ENCODE data around the gene GLCCI1.

DNA sequence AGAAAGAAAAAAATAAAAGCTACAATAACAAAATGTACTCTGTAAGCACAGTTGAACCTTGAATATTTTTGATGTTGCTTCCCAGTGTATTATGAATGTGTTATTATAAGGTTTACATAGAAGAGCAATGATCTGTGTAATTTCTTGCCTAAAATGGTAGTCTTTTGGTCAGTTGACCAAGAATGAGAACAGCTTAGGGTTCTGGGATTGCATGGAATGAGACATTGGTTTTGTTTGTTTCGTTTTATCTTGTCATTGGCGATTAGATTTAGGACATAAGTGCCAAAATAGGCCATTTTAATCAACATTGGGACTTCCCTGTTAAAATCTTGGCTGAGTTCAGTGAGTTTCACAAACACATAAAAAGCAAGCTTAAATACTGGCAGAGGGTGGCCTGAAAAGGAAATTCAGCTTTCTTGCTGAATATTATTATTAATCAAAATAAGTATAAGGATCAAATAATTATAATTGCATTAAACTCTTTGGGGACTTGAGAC, 49.1 kb upstream of the GLCCI1 start:
- TF ChIP-seq, protein P1, sequence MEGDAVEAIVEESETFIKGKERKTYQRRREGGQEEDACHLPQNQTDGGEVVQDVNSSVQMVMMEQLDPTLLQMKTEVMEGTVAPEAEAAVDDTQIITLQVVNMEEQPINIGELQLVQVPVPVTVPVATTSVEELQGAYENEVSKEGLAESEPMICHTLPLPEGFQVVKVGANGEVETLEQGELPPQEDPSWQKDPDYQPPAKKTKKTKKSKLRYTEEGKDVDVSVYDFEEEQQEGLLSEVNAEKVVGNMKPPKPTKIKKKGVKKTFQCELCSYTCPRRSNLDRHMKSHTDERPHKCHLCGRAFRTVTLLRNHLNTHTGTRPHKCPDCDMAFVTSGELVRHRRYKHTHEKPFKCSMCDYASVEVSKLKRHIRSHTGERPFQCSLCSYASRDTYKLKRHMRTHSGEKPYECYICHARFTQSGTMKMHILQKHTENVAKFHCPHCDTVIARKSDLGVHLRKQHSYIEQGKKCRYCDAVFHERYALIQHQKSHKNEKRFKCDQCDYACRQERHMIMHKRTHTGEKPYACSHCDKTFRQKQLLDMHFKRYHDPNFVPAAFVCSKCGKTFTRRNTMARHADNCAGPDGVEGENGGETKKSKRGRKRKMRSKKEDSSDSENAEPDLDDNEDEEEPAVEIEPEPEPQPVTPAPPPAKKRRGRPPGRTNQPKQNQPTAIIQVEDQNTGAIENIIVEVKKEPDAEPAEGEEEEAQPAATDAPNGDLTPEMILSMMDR (IDR thresholded peaks at IDR 0.05) = no peak
- TF ChIP-seq POLR2A (IDR thresholded peaks at IDR 0.05) = no peak

All from transverse colon (tissue), 3 donors.